Measurements from ENCODE around the gene CNKSR1. TPM values are rescaled to one million over a fixed set of nuclear protein-coding genes. Genes with fewer than 3 reads are reported as not detected.

The CNKSR1 gene
- total RNA-seq, 1 donor from 2014 or later = 21.9 TPM

DNA sequence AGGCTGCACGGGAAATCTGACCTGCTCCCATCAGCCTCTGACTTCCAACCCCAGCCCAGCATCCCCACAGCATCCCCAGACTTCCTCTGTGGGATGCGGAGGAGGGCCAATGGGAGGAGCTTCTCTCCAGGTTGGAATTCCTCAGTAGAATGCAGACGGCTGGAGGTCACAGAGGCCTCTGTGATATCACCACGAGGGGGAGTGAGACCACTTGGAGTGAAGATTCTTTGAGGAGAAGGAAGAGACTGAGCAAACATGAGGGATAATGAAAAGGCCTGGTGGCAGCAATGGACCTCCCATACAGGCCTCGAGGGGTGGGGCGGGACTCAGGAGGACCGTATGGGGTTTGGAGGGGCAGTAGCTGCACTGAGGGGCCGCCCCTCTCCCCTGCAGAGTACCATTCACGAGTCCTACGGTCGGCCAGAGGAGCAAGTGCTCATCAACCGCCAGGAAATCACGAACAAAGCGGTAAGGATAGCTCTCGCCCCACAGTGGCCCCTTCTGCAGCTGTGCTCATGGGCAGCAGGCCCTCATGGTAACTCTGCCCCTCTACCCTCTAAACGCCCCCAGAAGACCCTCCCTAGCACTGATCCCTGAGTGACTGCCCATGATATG is 13.2 kb downstream of the CNKSR1 start, which contains the start of gene CATSPER4:
CATSPER4 (plus strand) TSS at position 230 of the 615 bp plus-strand sequence; CDS start at position 256, 26 bp downstream.
- DNase-seq (ENCODE audit: extremely low spot score in 2 of 2) = no peak
- TF ChIP-seq, protein P1, sequence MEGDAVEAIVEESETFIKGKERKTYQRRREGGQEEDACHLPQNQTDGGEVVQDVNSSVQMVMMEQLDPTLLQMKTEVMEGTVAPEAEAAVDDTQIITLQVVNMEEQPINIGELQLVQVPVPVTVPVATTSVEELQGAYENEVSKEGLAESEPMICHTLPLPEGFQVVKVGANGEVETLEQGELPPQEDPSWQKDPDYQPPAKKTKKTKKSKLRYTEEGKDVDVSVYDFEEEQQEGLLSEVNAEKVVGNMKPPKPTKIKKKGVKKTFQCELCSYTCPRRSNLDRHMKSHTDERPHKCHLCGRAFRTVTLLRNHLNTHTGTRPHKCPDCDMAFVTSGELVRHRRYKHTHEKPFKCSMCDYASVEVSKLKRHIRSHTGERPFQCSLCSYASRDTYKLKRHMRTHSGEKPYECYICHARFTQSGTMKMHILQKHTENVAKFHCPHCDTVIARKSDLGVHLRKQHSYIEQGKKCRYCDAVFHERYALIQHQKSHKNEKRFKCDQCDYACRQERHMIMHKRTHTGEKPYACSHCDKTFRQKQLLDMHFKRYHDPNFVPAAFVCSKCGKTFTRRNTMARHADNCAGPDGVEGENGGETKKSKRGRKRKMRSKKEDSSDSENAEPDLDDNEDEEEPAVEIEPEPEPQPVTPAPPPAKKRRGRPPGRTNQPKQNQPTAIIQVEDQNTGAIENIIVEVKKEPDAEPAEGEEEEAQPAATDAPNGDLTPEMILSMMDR (IDR thresholded peaks at IDR 0.05) = no peak
- intact Hi-C loops (cut with DNase I) = no loop called here
- H3K4me1 ChIP-seq = no peaks in the 10 kb centered on the region
- no peak within 1 kb of the TSS for H3K27ac ChIP-seq
- H3K4me3 ChIP-seq = no peak within 1 kb of the TSS
- H3K27me3 ChIP-seq = no peaks in the 10 kb centered on the region
- H3K9me3 ChIP-seq = no peaks in the 10 kb centered on the region
- H3K36me3 ChIP-seq = no peaks in the 10 kb centered on the region

DNA sequence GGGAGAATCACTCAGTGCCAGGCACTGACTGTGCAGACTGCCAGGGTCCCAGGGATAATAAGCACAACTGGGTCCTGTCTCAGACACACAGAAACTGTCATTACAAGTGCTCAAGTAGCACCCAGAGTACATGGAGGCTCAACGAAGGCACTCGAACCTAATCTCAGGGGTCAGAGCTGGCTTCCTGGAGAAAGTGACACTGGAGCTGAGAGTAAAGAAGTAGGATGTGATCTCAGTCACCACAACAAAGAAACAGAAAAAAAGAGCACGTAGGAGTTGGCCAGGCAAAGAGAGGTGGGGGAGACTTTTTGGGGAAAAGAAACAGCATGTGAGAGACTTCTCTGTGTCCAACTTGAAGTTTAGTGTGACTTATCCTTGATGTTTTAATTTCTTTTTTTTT is 14.4 kb downstream of the CNKSR1 start:
- no peak for TF ChIP-seq POLR2A (IDR thresholded peaks at IDR 0.05)
- TF ChIP-seq, protein P1 (IDR thresholded peaks at IDR 0.05) = no peak
- TF ChIP-seq POLR2AphosphoS5 (IDR thresholded peaks at IDR 0.05; ENCODE audit: insufficient read depth in 1 of 2, low read depth in 1 of 2) = no peak
- Histone ChIP-seq H3K27me3 (no peaks in the 10 kb centered on the region), H3K9me3 (no peaks in the 10 kb centered on the region), H3K4me1 (no peaks in the 10 kb centered on the region), H3K4me3 (no peak overlapping the region), H3K27ac (no peak overlapping the region), H3K36me3 (no peaks in the 10 kb centered on the region)
- no peak for DNase-seq (ENCODE audit: extremely low spot score in 2 of 2)
- intact Hi-C loops (cut with DNase I) = no loop called here

DNA sequence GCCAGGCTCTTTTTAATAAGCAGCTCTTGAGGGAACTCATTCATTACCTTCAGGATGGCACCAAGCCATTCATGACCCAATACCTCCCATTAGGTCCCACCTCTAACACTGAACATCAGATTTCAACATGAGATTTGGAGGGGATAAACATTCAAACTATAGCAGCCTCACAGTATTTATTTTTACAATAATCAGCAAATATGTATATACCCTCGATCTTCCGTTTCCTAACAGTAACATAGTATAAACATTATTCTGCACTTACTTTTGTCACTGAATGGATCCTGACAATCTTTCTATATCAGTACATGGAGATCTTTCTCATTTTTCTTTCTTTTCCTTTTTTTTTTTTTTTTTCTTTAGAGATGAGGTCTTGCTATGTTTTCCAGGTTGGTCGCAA is 18.5 kb downstream of the CNKSR1 start:
- H3K9me3 ChIP-seq = no peaks in the 10 kb centered on the region
- no peaks in the 10 kb centered on the region for H3K27me3 ChIP-seq
- H3K27ac ChIP-seq = no peak overlapping the region
- H3K4me3 ChIP-seq = no peak overlapping the region
- intact Hi-C loops (cut with DNase I) = no loop called here
- DNase-seq (ENCODE audit: extremely low spot score in 2 of 2) = no peak
- no peak for TF ChIP-seq POLR2A (IDR thresholded peaks at IDR 0.05)
- TF ChIP-seq POLR2AphosphoS5 (IDR thresholded peaks at IDR 0.05; ENCODE audit: insufficient read depth in 1 of 2, low read depth in 1 of 2) = no peak
- TF ChIP-seq, protein P1 (IDR thresholded peaks at IDR 0.05) = no peak
- H3K4me1 ChIP-seq = peaks cover 5% of the 10 kb centered on the region
- H3K36me3 ChIP-seq = no peaks in the 10 kb centered on the region

DNA sequence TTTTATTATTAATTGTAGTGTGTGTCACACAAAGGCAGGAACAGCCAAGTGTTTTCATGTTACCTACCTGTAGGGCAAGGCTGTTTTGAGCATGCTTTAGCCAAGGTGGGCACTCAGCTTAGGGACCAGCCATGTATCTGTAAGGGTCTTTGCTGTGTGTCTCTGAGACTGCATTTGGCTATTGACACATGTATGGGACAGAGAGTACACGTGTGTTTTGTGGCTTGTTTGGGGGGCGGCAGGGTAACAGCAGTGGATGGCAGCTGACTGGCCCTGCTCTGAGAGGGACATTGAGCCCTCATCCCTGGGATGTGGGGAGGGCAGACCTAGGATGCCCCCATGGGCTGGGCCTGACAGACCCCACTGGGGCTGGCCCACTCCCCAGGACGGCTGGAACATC is 20.0 kb downstream of the CNKSR1 start:
- Histone ChIP-seq H3K27ac (no peak overlapping the region), H3K9me3 (no peaks in the 10 kb centered on the region), H3K36me3 (no peaks in the 10 kb centered on the region), H3K4me1 (peaks cover 12% of the 10 kb centered on the region), H3K27me3 (no peaks in the 10 kb centered on the region), H3K4me3 (no peak overlapping the region)
- no peak for DNase-seq (ENCODE audit: extremely low spot score in 2 of 2)
- intact Hi-C loops (cut with DNase I) = no loop called here
- TF ChIP-seq POLR2AphosphoS5 (IDR thresholded peaks at IDR 0.05; ENCODE audit: insufficient read depth in 1 of 2, low read depth in 1 of 2) = no peak
- no peak for TF ChIP-seq POLR2A (IDR thresholded peaks at IDR 0.05)
- TF ChIP-seq, protein P1 (IDR thresholded peaks at IDR 0.05) = no peak

DNA sequence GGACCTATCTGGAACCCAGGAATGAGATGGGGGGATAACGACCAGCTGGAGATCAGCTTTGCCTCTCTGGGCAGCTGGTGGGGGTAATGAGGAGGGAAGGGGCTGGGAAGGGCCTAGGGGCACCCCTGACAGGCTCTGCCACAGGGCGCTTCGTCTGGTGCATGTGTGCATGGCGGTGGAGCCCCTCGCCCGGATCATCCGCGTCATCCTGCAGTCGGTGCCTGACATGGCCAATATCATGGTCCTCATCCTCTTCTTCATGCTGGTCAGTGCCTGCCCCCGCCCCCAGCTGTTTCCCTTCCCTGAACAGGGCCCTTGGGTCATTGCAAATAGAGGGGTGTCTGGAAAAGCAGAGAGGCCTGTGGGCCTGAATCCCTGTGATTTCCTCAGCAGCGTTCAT is 20.5 kb downstream of the CNKSR1 start:
- Histone ChIP-seq H3K4me1 (peaks cover 12% of the 10 kb centered on the region), H3K36me3 (no peaks in the 10 kb centered on the region), H3K27me3 (no peaks in the 10 kb centered on the region), H3K27ac (no peak overlapping the region), H3K9me3 (no peaks in the 10 kb centered on the region), H3K4me3 (no peak overlapping the region)
- intact Hi-C loops (cut with DNase I) = no loop called here
- no peak for DNase-seq (ENCODE audit: extremely low spot score in 2 of 2)
- TF ChIP-seq POLR2A (IDR thresholded peaks at IDR 0.05) = no peak
- TF ChIP-seq, protein P1 (IDR thresholded peaks at IDR 0.05) = no peak
- TF ChIP-seq POLR2AphosphoS5 (IDR thresholded peaks at IDR 0.05; ENCODE audit: insufficient read depth in 1 of 2, low read depth in 1 of 2) = no peak
